ENCODE results near the gene FSTL3.

Gene FSTL3

GRCh38 chr19:703651-704446 is 27.7 kb downstream of the FSTL3 start:
- in situ Hi-C loops (cut with MboI; ENCODE audit: low sequenced_read_pairs, unreplicated experiment) = no loop called here
- no peak for TF ChIP-seq CTCF (IDR thresholded peaks at IDR 0.05; ENCODE audit: borderline replicate concordance, control extremely low read depth, extremely low read depth, insufficient read depth, missing control alignments)
- peak; percentile 85 for DNase-seq (ENCODE audit: low spot score)

DNA sequence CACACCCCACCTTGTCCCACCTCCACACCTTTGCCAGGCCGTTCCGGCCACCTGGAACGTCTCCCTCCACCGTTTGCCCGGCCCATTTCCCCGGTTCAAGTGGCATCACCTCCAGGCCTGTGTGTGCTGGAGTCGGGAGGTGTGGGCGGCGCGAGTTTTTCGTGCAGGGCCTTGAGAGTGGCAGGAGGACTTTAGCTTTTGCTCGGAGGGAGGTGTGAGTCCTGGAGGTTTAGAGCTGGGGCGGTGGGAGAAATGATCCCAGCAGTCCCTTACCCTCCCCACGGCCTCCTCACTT is 28.2 kb downstream of the FSTL3 start:
- TF ChIP-seq CTCF (IDR thresholded peaks at IDR 0.05; ENCODE audit: borderline replicate concordance, control extremely low read depth, extremely low read depth, insufficient read depth, missing control alignments) = no peak
- in situ Hi-C loops (cut with MboI; ENCODE audit: low sequenced_read_pairs, unreplicated experiment) = no loop called here
- no peak for DNase-seq (ENCODE audit: low spot score)

- no peak for TF ChIP-seq CTCF (IDR thresholded peaks at IDR 0.05; ENCODE audit: borderline replicate concordance, control extremely low read depth, extremely low read depth, insufficient read depth, missing control alignments)
- in situ Hi-C loops (cut with MboI; ENCODE audit: low sequenced_read_pairs, unreplicated experiment) = no loop called here
- DNase-seq (ENCODE audit: low spot score) = no peak
Measured at GRCh38 chr19:708154-709143, 32.3 kb downstream of the FSTL3 start, which contains the start of gene PALM. PALM (plus strand) TSS chr19:708935; CDS start chr19:709147, 212 bp downstream.

- in situ Hi-C loops (cut with MboI; ENCODE audit: low sequenced_read_pairs, unreplicated experiment) = no loop called here
- DNase-seq (ENCODE audit: low spot score) = no peak
- TF ChIP-seq CTCF (IDR thresholded peaks at IDR 0.05; ENCODE audit: borderline replicate concordance, control extremely low read depth, extremely low read depth, insufficient read depth, missing control alignments) = no peak
Measured at GRCh38 chr19:709196-709964, 33.2 kb downstream of the FSTL3 start.

GRCh38 chr19:709965-710571 is 33.9 kb downstream of the FSTL3 start:
- in situ Hi-C loops (cut with MboI; ENCODE audit: low sequenced_read_pairs, unreplicated experiment) = no loop called here
- no peak for DNase-seq (ENCODE audit: low spot score)
- no peak for TF ChIP-seq CTCF (IDR thresholded peaks at IDR 0.05; ENCODE audit: borderline replicate concordance, control extremely low read depth, extremely low read depth, insufficient read depth, missing control alignments)

- DNase-seq (ENCODE audit: low spot score) = no peak
- TF ChIP-seq CTCF (IDR thresholded peaks at IDR 0.05; ENCODE audit: borderline replicate concordance, control extremely low read depth, extremely low read depth, insufficient read depth, missing control alignments) = no peak
- in situ Hi-C loops (cut with MboI; ENCODE audit: low sequenced_read_pairs, unreplicated experiment) = no loop called here
Measured at GRCh38 chr19:710767-711166, 34.6 kb downstream of the FSTL3 start.

All from GM13976 (cell line).